HG03565 (cell line): ENCODE results near the gene STRIP2.
"Not testable (repeated sequence)": the region's sequence is repeated elsewhere in the genome, so short reads cannot be mapped to it uniquely, and the experiment has no call there.

Experiments
- ATAC-seq: cut with Tn5 transposase; IDR thresholded peaks from one replicate; pipeline ENCODE4 v1.9.1; 2021; ENCODE audit warnings: mild to moderate bottlenecking, moderate library complexity; ENCODE audit not compliant: unreplicated experiment

Gene STRIP2

GRCh38 chr7:129421717-129422250, 12.4 kb upstream of the STRIP2 start:
- no peak for ATAC-seq

DNA sequence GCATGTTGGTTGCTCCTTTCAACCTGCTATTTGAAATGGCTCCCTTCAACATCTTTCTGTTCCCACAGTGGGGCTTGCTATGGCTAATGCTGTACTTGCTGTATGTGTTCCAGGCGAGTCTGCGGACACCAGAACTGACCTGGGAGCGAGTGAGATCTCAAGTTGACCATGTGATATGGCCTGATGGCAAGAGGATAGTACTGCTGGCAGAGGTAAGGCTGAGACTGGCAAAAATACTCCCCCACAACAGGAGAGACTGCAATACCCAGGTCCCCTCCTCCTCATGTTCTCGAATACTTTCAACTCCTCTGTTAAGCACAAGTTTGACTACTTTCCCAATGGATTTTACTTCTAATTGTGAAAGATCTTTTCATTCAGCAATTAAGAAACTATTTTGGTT, 11.5 kb upstream of the STRIP2 start:
- ATAC-seq, result no peak

DNA sequence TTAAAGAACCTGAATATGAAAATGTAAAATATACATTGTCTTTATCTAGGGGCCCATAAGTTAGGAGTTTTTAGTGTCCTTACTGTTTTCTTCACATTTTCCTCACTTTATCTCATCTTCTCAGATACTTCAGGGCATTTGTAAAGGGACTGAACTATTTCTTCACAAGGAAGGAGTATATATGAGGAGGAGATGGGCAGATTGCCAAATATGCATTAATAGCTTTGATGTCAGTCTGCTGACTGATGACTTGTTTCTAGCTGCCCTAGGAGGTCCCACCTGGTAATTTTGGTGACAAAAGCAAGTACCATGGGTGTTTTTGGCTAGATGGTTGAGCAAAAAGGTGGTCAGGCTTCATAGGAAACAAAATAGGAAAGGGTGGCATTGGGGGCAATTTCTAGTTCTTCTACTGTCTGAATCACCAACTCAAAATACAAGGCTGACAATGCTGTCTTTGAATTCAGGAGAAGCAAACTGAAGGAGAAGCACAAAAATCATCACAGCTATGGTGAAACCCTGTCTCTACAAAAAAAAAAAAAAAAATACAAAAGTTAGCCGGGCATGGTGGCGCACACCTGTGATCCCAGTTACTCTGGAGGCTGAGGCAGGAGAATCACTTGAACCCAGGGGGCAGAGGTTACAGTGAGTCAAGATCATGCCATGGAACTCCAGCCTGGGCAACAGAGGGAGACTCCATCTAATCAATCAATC, 10.4 kb upstream of the STRIP2 start:
- ATAC-seq, result no peak

DNA sequence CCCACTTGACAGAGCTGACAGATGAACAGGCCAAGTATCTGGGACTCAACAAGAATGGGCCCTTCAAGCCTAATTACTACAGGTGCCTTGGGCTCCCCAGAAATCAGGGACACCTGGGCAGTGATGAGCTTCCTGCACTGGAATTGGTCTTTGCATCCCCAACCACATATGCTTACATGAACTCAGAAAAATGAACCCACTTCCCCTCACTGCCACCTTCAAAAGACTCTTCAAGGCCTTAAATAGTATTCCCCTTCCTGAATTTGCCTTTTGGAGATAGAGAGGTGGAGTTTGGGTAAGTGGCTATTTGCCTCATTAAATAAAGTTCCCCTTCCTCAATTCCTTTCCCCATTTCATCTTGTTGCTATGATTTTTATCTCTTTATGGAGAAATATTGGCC, 7.8 kb upstream of the STRIP2 start:
- ATAC-seq, result no peak

- ATAC-seq, result no peak
Measured at GRCh38 chr7:129427526-129428045, 6.6 kb upstream of the STRIP2 start.

DNA sequence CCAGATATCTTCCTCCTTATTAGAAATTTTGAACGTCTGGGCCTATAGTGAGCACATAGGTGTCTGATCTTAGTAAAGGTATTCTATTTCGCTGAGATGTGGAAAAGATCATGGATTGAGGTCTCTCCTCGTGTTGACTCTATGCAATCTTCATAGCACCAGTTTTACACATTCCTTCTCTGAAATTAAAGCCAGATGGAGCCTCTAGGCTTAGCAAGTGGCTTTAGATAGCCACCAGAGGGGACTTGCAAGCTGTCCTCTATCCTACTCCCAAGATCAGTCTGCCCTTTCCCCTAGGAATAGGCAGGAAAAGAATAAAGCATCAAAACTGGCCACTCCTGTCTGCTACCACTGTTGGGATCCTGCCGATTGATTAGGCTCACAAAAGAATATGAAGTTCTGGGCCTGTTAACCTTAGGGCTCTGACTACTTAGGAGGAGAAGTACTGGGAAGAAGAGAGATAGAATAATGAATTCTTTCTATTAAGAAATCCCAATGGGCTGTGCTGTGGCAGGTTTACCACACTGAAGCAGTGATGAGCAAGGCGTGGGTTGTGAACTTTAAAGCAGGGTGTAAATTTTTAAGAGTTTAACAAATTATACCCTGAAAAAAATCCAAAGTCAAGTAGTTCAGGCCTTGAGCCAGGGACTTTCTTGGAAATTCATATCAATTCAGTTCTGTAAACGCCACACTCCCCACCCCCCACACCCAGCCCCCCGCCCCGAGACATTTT, 2.2 kb upstream of the STRIP2 start:
- no peak for ATAC-seq

DNA sequence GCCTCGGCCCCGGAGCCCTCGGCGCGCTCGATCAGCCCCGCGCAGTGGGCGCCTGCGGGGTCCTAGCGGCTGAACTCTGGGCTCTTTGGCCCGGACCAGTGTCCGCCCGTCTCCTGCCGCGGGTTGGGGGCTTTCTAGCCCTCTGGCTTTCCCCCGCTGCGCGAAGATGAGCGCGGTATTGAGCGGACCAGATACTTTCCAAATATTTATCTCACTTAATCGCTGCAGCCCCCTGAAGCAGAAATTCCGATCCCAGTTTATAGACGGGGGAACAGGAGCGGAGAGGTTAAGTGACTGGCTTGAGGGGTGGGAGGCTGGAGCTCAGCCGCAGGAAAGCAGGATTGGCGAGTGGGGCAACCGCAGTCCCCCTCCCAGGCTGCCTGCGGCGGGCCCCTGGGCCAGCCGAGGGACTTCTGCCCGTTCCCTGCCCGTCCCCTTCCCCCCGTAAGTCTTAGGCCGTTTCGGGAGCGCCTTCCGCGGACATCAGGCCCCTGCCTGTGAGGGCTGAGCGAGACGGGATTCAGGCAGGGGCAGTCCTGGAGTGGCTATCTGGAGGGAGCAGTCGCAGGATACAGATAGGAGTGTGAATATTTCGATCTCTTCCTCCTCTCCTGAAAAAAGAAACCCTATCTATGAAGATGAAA, 565 bp downstream of the STRIP2 start:
- ATAC-seq, result no peak

GRCh38 chr7:129435414-129435829, 1.2 kb downstream of the STRIP2 start:
- no peak for ATAC-seq

GRCh38 chr7:129436335-129436923, 2.2 kb downstream of the STRIP2 start:
- ATAC-seq, result no peak

DNA sequence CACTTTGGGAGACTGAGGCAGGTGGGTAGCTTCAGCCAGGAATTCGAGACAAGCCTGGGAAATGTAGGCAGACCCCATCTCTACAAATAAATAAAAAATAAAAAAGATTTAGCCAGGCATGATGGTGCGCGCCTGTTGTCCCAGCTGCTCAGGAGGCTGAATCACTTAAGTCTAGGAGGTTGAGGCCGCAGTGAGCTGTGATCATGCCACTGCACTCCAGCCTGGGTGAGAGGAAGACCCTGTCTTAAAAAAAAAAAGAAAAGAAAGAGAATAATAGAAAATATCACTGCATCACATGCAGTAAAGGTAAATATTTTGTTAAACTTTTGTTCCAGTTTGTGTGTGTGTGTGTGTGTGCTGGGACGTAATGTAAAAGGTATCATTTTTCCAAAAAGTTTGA, 3.0 kb downstream of the STRIP2 start:
- no peak for ATAC-seq

- no peak for ATAC-seq
Measured at GRCh38 chr7:129438281-129438838, 4.1 kb downstream of the STRIP2 start.

DNA sequence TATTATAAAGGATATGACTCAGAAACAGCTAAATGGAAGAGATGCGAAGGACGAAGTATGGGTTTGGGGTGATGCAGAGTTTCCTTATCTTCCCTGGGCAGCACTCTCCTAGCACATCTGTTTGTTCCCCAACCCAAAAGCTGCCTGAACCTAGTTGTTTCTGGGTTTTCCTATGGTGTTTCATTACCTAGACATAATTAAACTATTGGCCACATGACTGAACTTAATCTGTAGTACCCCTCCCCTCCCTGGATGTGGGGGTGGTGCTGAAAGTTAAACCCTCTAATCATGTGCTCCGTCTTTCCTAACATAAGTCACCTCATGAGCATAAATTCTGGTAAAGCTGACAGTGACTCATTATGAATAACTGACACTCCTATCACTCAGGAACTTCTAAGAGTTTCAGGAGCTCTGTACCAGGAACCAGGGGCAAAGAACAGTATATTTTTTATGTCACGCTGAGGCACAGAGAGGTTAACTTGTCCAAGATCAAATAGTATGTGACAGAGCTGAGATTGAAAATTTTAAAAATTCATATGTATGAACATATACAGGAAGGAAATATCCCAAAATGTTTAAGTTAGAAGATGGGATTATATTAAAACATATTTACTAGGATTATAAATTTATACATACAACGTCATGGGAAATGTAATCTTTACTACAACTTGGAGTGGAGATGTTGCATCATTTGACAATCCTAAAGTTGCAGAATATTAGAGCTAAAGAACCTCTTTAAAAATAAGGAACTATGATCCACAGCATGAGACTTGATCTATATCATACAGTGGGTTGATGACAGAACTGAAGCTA, 4.8 kb downstream of the STRIP2 start:
- ATAC-seq, result no peak

- no peak for ATAC-seq
Measured at GRCh38 chr7:129439963-129440625, 5.9 kb downstream of the STRIP2 start.

- no peak for ATAC-seq
Measured at GRCh38 chr7:129443612-129444011, 9.4 kb downstream of the STRIP2 start.

GRCh38 chr7:129444776-129445175, 10.5 kb downstream of the STRIP2 start:
- not testable (repeated sequence) for ATAC-seq

DNA sequence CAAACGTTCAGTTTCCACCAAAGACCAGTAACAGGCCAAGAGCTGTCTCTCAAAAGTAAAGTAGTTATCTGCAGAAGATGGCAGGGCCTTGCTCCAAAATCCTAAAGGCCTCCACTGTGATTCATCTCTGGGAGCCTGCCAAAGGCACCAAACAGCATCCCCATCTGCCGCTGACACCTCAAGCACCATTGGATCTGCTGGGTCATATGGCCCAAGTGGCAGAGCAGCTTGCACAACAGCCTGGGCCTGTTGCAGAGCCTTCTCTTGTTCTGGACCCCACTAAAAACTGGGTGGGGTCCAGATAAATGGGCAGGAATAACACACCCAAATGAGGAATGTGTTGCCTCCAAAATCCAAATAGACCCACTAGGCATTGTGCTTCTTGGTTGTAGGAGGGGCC, 12.7 kb downstream of the STRIP2 start:
- not testable (repeated sequence) for ATAC-seq

DNA sequence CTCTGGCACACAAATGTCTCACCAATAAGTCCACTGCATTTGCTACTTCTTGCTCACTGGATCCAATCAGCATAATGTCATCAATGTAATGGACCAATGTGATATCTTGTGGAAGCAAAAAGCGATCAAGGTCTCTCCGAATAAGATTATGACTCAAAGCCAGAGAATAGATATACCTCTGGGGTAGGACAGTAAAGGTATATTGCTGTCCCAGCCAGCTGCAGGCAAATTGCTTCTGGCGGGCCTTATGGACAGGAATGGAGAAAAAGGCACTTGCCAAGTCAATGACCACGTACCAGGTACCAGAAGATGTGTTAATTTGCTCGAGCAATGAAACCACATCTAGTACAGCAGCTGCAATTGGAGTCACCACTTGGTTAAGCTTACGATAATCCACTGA, 13.2 kb downstream of the STRIP2 start:
- not testable (repeated sequence) for ATAC-seq

- not testable (repeated sequence) for ATAC-seq
Measured at GRCh38 chr7:129448608-129449007, 14.4 kb downstream of the STRIP2 start.

DNA sequence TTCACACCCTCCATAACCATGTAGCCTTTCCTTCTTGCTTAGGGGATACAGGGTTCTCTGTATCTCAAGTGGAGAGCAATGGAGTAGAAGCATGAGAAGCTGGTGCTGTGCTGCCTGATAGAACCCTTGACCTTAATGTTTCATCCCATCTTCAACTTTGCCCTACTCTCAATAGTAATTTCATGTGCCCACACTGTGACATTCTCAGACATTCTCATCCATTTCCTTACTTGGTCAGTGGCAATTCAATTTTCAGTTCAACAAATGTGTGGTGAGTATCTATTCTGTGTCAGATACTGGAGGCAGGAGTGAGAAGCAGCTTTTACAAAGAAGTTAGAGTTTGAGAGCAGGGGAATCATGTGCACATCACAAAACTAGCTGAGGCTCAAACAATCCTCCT, 16.1 kb downstream of the STRIP2 start:
- ATAC-seq, result no peak
